Measurements from ENCODE around the gene USH2A.
"Not testable (repeated sequence)": the region's sequence is repeated elsewhere in the genome, so short reads cannot be mapped to it uniquely, and the experiment has no call there.

USH2A gene

GRCh38 chr1:216390956-216391355 lies 32.3 kb downstream of the USH2A start:
- no peak for DNase-seq

GRCh38 chr1:216389774-216390173 lies 33.5 kb downstream of the USH2A start:
- no peak for DNase-seq

DNA sequence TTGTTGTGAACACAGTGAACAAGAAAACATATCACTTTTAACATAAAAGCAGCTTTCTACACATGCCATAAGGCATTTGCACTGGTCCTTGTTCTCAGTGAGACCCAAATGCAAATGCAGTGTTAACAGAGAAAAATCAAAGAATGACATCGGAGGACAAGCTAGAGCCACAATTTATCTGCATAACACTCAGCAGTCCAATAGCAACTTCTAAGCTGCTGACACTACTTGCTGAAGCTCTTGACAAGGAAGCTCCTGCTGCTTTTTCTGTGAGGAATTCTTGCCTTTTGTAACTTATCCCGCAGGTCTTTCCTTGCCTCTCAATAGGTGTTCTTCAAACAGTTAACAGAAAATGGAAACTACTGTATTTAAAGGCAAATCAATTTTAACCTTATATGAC lies 34.7 kb downstream of the USH2A start:
- no peak for DNase-seq

- DNase-seq = no peak
Measured at GRCh38 chr1:216387782-216388181, 35.5 kb downstream of the USH2A start.

DNA sequence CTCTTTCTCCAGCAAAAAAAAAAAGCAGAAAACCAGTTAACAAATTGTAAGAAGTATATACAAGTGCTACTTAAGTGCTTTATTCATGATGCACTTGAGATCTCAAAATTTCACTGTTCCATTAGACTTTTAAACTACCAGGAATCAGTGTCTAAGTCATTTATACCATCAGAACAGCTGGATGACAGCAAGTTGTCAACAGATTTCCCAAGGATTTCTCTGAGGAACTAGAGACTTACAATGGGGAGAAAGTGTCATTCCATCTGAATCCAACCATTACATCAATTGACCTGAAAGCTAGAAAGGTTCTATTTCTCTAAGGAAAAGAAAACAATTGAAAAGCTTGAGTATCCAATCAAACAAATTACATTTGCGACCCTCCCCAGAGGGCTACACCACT lies 43.8 kb downstream of the USH2A start:
- no peak for DNase-seq

GRCh38 chr1:216368249-216368648 lies 55.0 kb downstream of the USH2A start:
- DNase-seq = no peak

GRCh38 chr1:216366979-216367378 lies 56.3 kb downstream of the USH2A start:
- no peak for DNase-seq

DNA sequence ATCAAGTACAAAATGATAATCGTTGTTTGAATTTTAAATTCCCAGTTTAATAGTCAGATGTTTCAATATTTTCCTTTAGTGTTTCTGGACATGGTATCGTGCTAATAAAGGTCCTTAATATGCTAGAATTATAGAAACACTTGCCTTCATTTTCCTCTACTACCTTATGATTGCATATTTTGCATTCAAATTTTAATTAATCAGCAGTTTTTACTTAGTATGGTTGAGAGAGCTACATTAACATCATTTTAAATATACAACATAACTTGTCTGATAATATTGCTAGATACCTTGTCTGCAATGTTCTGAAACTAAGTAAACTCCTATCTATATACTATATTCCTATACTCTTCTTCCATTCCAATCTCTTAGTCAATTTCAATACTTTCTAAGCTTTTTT lies 66.3 kb downstream of the USH2A start:
- DNase-seq = no peak

DNA sequence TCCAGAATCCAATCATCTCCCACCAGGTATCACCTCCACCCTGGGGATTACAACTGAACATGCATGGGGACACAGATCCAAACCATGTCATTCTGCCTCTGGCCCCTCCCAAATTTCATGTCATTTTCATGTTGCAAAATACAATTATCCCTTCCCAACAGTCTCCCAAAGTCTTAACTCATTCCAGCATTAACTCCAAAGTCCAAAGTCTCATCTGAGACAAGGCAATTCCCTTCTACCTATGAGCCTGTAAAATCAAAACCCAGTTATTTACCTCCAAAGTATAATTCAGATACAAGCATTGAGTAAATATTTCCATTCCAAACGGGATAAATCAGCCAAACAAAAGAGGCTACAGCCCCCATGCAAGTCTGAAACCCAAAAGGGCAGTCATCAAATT lies 73.1 kb downstream of the USH2A start:
- no peak for DNase-seq

DNA sequence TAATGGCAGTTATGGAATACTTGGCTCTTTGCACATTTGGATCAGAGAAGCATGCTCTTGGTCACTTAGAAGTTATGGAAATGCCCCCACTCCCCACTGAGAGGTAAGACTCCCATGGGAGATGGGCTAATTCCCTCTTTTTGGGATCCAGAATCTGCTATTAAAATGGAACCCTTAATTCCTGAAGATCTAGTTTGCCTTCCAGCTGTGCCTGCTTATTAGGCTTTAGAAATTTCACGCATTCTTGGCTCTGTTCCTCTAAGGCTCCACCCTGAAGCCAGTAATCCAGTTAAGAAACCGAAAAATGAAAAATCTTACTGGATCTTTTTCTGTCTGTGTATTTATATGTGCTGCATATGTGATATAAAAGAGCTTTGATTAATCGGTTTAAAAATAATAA lies 76.7 kb downstream of the USH2A start:
- DNase-seq = no peak

- DNase-seq = not testable (repeated sequence)
Measured at GRCh38 chr1:216340542-216340941, 82.7 kb downstream of the USH2A start.

DNA sequence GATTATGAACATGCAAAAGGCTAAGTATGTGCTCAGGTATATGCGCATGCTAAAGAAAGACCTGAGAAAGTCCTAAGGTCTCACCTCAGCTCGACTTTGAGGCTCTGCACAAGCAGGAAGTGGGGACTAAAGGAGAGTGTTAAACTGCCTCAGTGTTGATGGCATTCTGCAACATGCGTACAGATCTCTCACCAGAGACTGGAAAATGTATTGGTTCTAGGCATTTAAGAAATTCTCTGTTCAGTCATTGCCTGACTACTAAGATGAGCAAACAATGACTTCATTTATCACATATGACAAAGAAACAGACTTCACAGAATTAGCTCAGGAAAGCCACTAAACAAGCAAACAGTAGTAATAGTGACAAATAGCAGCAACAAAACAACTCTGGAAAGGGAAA lies 90.8 kb downstream of the USH2A start:
- DNase-seq = peak; percentile 1

DNA sequence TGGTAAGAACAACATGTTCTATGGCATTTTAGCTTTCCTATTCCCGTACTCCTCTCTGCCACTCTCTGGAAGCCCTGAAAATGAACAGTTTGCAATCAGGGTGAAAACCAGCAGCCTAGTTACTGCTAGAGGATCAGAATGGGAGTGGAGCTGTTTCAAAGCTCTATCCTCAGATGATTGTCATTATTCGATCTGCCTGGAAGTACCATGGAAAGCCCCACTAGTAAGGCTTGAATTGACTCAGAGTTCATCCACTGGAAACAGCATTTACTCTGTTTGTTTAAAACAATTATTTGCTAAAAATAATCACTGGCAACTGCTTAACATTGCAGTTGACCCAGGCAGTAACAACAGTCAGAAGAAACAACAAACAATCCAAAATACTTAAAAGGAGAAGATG lies 91.2 kb downstream of the USH2A start:
- DNase-seq = no peak

DNA sequence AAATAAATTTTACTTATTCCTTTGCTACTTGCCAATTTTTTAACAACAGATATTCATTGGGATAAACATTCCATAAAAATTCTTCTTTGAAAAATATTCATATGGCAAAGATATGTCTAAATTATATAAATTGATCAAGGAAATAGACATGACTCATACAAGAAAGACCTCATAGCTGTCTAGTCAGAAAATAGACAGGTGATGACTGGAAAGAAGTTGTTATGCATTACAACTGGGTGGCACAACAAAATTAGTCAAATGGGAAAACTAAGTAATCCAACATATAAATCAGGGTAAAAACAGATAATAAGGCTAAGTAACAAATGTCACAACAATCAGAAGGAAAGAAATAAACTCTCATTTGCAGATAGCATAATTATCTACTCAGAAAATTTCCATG lies 92.0 kb downstream of the USH2A start:
- no peak for DNase-seq

GRCh38 chr1:216330262-216330661 lies 93.0 kb downstream of the USH2A start:
- DNase-seq = no peak

DNA sequence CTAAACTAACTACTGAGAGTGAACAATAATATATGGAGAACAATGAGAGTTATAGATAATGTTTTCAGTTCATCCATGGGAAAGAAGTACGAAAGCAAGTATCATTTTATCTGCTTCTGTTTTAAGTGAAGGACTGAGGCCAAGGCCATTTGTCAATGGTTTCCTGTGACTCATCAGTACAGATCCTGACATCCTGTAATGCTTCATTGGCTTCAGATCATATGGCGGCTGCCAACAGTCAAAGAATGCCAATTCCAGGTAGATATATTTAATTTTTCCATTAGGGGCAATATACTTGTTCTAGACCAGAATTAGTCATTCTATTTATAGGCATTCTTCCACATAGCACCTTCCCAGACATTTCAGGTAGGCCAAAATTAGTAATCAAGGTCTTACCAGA lies 97.3 kb downstream of the USH2A start:
- no peak for DNase-seq

DNA sequence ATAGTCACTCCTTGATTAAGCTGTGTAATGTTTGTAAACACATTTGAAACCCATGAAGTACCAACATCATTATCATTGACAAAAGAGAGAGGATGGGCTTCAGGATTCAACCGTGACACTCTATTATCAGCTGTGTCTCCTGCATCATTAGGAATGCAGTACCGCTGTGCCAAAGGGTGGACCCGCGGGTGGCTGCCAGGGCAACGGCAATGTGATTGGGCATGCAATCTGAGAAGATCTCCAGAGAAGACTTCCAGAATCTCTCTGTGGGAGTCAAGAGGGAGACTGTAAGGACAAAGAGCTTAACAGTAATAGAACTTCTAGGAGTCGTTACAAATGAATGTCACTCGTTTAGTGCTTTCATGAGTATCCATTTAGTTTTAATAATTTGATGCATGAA lies 97.9 kb downstream of the USH2A start:
- DNase-seq = no peak

- DNase-seq = no peak
Measured at GRCh38 chr1:216323344-216323743, 99.9 kb downstream of the USH2A start.

- no peak for DNase-seq
Measured at GRCh38 chr1:216314379-216315095, 108.7 kb downstream of the USH2A start.

- no peak for DNase-seq
Measured at GRCh38 chr1:216310776-216311175, 112.5 kb downstream of the USH2A start.

DNA sequence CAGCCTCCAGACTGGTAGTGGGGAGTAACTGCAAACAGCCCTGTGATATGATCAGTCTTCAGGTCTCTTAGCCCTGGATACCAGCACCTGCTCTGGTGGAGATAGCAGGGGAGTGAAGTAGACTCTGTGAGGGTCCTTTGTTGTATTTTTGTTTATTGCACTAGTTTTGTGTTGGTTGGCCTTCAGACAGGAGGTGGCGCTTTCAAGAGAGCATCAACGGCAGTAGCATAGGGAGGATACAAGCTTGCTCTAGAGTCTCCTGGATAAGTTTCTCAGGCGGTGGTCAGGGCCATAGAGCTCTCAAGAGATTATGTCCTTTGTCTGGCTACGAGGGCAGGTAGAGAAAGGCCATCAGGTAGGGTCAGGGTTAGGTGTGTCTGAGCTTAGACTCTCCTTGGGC lies 116.4 kb downstream of the USH2A start:
- no peak for DNase-seq

GRCh38 chr1:216303690-216304089 lies 119.6 kb downstream of the USH2A start:
- no peak for DNase-seq

DNA sequence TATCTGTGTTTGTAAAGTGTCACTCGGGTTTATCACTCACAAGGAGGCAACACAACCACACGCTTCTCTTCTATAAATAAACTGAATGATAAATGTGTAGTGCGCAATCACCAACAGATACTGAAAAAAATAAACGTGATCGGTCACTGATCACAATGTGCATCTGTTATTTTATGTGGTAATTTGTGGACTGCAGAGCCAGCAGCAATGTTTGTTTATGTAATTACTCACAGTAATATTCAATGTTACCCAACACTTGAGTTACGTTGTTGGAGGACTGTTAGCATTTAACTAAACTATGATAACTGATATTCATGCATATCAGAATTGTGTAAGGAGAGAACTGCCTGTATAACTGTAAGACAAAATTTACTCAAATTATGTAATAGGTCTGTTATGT lies 129.6 kb downstream of the USH2A start:
- no peak for DNase-seq

GRCh38 chr1:216290074-216290473 lies 133.2 kb downstream of the USH2A start:
- DNase-seq = no peak

DNA sequence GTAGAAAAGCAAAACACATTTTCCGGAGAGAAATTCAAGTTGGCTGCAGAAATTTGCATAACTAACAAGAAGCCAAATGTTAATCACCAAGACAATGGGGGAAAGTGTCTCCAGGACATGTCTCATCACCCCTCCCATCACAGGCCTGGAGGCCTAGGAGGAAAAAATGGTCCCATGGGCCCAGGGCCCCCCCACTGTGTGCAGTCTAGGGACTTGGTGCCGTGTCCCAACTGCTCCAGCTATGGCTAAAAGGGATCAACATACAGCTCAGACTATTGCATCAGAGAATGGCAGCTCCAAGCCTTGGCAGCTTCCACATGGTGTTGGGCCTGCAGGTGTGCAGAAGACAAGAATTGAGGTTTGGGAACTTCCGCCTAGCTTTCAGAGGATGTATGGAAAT lies 138.2 kb downstream of the USH2A start:
- no peak for DNase-seq

- no peak for DNase-seq
Measured at GRCh38 chr1:216281757-216282156, 141.5 kb downstream of the USH2A start.

All from activated CD4-positive, alpha-beta T cell treated with anti-CD3 and anti-CD28 coated beads, Interleukin-2, Interleukin-6, amounts not matched to agents 100 ng/mL and 50 ng/mL, durations not matched to agents 16 hours and 8 hours (primary cell).